HT-29 (cell line): ENCODE results near the gene PTGFR. TPM values are rescaled to one million over a fixed set of nuclear protein-coding genes. Genes with fewer than 3 reads are reported as not detected.

ENCODE experiments used
- DNase-seq: peaks from one replicate; pipeline ENCODE4 v3.0.0-alpha.2; 2015; ENCODE audit warnings: low spot score
- total RNA-seq: library from RNA; depleted of rRNA; stranded (reverse); fragments of >200 nt; shearing (Covaris generic); gene quantifications from 2 replicates; pipeline ENCODE4 v1.2.3, GENCODE V29; 2014; rRNA removed

The PTGFR gene
- total RNA-seq, result not detected in 2 replicates

- DNase-seq, result no peak
These were observed at the start of gene PTGFR for GRCh38 chr1:78490861-78491450. TSS of gene PTGFR (plus strand) at chr1:78490974. CDS start at chr1:78492744, 1,770 bp downstream.

DNA sequence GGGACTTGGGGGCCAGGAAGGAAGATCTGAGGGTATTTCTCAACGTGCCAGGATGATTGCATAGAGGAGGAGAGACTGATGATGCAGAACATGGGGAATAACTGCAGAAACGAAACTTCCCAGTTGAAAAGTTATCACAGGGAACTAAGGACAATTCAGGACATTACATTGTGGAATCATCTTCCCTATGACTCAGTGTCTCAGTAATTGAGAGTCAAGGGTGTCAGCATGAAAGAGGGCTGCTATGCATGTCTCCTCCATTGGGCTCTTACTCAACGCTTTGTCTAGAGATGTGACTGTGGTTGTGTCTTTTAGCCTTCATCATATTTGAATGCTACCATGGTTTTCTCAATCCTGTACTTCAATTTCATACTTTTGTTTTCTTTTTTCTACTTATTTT lies 48.9 kb upstream of the PTGFR start:
- DNase-seq, result no peak

GRCh38 chr1:78447086-78447485 lies 43.7 kb upstream of the PTGFR start:
- no peak for DNase-seq

GRCh38 chr1:78464449-78464891 lies 26.3 kb upstream of the PTGFR start:
- no peak for DNase-seq

- DNase-seq, result no peak
These were observed 25.6 kb upstream of the PTGFR start for GRCh38 chr1:78465143-78465542.

DNA sequence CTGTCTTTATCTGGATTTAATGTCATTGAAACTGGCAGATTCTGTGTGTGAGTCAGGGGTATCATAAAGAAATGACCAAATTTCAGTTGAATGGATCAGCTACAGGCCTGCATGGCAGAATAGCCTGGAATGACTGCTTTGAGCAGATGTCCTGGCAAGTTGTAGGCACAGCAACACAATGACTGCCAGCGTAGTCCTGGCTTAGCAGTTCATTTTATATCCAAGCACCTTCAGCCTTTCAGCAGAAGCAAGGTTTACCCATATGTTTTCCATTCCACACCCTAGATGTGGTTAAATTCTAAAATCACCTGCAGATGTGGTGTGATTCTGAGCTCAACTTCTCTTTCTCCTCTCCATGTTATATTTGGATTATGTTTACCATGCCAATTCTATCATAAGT lies 22.3 kb upstream of the PTGFR start:
- DNase-seq, result no peak

DNA sequence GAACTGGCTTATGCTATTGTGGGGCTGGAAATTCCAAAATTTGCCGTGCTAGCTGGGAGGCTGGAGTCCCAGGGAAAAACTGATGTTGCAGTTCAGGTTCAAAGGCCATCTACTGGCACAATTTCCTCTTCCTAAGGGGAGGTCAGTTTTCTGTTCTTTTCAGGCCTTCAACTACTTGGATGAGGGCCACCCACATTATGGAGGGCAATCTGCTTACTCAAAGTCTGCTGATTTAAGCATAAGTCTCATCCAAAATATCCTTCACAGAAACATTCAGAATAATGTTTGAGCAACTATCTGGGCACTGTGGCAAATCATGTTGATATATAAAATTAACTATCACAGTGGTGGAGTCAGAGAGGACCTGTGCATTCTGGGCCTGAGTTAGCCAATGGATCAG lies 21.2 kb upstream of the PTGFR start:
- DNase-seq, result no peak

DNA sequence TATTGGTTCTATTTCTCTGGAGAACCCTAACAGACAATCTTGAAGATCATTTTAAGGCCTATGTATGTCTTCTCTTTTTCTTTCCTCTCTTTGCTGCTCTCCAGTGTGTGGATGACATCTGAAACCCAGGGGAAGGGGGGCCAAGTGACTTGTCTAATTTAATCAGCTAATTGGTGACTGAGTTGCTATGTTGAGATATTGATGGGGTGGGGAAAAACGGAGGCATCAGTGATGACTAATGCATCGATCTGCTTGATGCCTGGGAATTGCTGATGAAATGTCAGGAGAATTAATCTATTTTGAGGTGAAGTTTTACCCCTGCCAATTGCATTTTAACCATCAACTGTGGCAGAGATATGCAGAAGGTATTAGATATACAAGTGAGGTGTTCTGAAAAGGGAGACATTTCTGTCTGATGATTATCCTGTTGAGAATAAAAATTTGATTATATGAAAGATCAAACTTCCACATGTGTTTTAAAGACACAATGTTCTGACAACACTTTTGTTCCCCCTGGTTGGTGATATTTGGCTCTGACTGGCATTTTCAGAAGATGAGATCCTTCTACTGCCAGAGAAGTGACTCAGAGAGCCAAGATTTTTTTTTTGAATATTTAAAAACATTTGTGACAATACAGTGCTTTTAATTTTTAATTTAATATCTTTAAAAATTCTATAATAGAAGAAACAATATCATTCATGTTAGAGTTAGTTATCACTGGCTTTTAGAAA lies 18.7 kb upstream of the PTGFR start:
- no peak for DNase-seq

DNA sequence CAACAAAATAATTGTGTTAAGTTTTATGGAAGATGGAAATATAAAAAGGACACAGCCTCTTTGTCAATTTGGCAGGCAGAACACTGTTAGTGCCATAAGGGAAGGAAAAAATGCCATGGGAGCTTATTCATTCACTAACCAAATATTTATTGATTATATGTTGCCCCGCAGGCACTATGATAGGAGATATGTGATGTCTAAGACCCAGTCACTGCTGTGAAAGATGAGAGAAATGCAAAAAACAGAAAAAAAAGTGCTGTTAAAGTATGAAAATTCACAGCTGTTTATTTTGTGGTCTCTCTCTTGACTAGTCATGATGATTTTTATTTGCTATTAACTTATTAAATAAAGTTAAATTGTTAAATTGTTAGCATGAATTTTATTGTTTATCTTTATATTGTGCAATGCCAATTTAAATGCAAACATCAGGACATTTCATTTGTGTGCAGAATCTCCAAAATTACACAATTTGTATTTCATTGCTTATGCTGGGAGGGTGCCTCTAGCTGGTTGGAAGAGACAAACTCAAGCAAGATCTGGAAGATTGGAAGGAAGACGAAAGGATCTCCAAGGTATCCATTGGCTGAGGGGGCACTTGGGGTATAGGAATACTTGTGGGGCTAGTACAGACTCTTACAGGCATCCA lies 17.8 kb upstream of the PTGFR start:
- no peak for DNase-seq

DNA sequence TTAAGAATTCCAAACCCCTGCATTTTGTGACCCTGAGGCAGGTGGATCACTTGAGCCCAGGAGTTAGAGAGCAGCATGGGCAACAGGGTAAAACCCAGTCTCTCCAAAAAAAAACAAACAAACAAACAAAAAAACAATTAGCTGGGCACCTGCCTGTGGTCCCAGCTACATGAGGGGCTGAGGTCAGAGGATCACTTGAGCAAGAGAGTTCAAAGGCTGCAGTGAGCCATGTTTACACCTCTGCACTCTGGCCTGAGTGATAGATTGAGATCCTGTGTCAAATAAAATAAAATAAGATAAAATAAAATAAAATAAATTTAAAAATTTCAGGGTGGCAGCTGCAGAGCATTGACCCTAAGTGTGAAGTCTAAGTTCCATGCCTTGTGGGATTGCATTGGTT lies 16.7 kb upstream of the PTGFR start:
- DNase-seq, result no peak

DNA sequence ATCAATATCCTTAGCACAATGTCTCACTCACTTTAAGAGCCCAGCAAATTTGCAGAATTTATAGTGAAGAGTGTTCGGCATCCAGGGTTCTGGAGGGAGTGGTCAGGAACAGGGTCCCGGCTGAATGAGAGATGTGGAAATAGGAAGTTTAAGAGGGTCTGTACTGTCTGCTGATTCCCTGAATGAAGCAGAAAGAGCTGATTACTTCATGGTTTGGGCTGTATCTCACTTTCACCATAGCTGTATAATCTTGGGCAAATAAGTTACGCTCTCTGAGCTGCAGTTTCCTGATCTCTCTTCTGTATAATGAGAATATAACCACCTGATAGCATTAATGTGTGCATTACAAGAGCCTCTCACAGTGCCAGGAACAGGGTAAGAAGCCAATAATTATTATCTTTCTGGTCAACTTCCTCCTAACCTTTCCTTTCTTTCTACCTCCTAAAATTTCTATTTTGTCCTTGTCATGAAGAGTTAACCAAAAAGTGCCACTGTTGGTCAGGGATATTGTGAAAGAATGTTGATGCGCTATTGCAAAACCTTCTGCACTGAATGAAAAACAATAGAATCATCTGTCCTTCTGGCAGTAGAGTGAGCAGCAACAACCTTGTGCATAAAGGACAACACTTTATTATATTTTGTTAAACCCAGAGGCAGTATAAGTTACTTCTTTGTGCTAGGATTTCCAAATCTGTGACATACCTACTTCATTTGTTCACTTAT lies 14.7 kb upstream of the PTGFR start:
- DNase-seq, result no peak

DNA sequence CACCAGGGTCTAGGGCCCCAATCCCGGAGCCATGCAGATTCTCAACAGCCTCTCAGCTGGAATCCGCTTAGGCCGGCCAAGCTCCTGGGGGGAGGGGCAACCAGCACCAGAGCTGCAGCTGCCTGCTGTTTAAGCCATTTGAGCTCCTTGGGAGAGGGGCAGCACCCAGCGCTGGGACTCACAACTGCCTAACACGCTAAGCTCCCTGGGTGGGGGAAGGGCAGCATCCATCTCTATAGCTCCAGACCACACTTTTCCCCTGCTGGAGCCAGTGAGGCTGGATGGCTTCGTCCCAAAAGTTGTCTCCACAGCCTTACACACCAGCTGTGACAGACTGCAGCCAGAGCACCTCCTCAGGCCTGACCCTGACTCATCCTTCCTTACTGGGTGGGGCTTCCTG lies 6.9 kb upstream of the PTGFR start:
- no peak for DNase-seq

- no peak for DNase-seq
These were observed 787 bp downstream of the PTGFR start for GRCh38 chr1:78491451-78492071.

DNA sequence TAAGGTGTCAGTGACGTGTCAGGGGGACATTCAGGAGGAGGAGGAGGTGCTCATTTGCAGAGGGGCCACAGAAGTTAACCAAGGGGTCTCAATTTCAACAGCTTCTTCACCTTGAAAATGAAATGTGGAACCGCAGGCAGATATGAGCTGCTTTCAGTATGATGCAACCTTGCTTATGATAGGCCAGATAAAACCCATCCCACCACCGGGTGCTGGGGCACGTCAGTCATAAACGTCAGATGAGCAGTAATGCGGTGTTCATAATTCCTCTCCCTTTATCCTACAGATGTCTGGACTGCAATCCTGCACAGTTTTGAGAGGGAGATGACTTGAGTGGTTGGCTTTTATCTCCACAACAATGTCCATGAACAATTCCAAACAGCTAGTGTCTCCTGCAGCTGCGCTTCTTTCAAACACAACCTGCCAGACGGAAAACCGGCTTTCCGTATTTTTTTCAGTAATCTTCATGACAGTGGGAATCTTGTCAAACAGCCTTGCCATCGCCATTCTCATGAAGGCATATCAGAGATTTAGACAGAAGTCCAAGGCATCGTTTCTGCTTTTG lies 1.7 kb downstream of the PTGFR start:
- no peak for DNase-seq

DNA sequence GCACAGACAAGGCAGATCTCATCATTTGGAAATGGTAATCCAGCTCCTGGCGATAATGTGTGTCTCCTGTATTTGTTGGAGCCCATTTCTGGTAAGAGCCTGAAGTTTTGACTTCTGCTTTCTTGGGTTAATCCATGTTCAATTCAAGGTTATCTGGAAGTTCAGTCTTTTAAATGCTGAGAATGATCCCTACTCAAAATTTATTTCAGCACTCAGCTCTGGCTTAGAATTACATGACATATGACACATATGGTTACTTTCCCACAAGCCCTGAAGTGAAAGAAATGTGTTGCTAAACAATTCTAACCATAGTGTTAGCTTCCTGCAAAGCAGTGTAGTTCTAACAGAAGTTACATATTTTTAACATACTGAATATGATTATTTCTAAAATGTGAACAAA lies 2.7 kb downstream of the PTGFR start:
- DNase-seq, result no peak

DNA sequence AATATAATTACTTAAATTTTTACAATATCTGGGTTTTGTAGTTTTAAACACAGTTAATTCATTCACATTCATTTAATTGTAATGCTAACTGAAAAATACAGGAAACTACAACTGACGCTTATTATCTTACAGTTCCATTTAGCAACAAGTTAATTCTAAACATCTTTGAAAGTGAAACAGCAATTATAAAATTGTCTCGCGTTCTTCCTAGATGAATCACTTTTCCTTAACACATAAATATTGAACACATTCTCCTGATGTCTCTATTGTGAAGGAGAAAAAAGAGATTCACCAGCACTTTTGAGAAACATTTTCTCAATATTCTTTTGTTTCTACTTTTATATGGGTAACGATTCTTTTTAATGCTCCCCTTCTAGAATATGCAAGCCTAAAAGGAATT lies 6.4 kb downstream of the PTGFR start:
- peak; percentile 38 for DNase-seq

DNA sequence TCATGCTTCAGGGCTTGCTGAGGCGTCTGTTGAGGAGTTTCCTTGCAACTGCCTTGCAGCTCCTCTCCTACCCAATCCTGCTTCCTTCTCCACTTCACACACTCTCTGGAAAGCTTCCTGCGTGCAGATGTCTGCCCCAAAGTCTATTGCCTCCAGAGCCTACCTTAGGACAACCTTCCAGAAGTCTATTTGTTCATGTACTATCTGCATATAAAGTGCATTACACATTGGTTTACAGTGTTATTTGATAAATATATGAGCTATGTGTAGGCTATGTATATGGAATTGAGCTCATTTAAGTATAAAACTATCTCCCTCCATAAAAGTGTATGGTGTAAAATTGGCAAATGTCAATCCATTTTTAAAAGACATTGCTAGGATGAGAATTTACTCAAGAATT lies 9.8 kb downstream of the PTGFR start:
- no peak for DNase-seq

- DNase-seq, result no peak
These were observed 10.4 kb downstream of the PTGFR start for GRCh38 chr1:78501203-78501602.

GRCh38 chr1:78511334-78511733 lies 20.6 kb downstream of the PTGFR start:
- DNase-seq, result no peak

DNA sequence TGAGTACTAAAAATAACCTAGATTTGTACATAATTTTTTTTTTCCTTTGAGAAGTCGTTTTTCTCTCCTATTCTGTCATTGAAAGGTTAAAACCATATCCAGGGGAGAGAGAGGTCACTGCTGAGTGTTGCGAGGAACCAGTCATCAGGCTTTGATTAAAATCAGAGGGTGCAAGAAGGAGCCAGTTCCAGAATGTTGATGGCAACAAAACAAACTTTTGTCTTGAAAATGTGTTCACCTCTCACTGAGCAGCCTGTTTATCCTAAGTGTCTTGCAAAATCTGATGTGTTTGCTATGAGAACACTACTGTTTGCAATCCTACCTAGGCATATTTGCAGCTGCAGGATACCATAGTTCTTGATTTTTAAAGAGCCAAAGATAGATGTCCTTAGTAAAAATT lies 25.9 kb downstream of the PTGFR start:
- DNase-seq, result no peak

- no peak for DNase-seq
These were observed 28.7 kb downstream of the PTGFR start for GRCh38 chr1:78519446-78519845.

DNA sequence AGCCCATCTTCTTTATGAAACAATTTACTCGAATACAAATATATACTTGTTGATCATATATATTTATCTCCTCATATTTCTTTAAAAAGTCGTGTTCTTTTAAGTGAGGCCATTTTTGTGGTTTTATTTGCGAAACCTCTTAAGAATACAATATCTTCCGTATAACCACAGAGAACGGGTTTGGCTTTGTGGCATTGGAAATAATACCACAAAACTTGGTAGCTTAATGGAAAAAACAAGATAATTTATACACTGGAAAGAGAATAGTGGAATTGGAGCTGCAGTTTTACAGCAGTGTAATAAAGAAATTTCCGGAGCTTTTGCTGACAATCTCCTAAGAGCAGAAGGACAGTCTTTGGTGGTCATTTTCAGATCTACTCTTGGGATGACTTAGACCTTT lies 29.4 kb downstream of the PTGFR start:
- DNase-seq, result no peak
